Endothelial cell of umbilical vein (primary cell): ENCODE measurements around the gene PPA2. TPM values are rescaled to one million over a fixed set of nuclear protein-coding genes. Genes with fewer than 3 reads are reported as not detected.

ENCODE experiments used
- BruUV-seq: library from RNA; stranded (reverse); fragments of 400-500 nt; replicated peaks from 2 replicates; lab custom pipeline; 2021; lab: Mats Ljungman, UMichigan
- CTCF ChIA-PET: fragments of 300-600, 350-600 bp; sonication (Branson Sonifier 250); formaldehyde crosslinking; loops from one replicate; lab custom pipeline; 2021; ENCODE audit warnings: antibody characterized with exemption, inconsistent platforms; lab: Charles Lee
- POLR2A ChIA-PET: fragments of 300-600, 350-600 bp; sonication (Branson Sonifier 250); formaldehyde crosslinking; loops from one replicate; lab custom pipeline; 2021; ENCODE audit warnings: antibody characterized with exemption, inconsistent platforms; lab: Charles Lee
- DNase-seq: peaks from one replicate; pipeline ENCODE4 v3.0.0-alpha.2; 2011; ENCODE audit warnings: low read depth, low spot score
- FAIRE-seq: peaks from 2 replicates; lab custom pipeline; 2011; peaks lifted over from hg19 to GRCh38; lab: Jason Lieb, UNC
- H2AFZ ChIP-seq: 2 replicates; pipeline ENCODE4 v1.6.0; 2012; ENCODE audit warnings: low read depth, low read length, control low read depth, inconsistent platforms
- H3K27ac ChIP-seq: 2 replicates; pipeline ENCODE4 v1.5.1; 2011; ENCODE audit warnings: low read depth, mild to moderate bottlenecking, control low read depth, low read length, moderate library complexity; ENCODE audit not compliant: insufficient read depth
- H3K27me3 ChIP-seq, 2 experiments: 2 replicates each; pipeline versions ENCODE4 v1.6.0 to v1.6.1; 2011; ENCODE audit warnings: low read length in 2 of 2, mixed read lengths in 1 of 2; ENCODE audit not compliant: control insufficient read depth in 2 of 2, insufficient read depth in 2 of 2
- H3K36me3 ChIP-seq, 2 experiments: 2 replicates in 1 of 2; 3 replicates in 1 of 2; pipeline ENCODE4 v1.5.1; 2011; ENCODE audit warnings: low read length in 2 of 2, mild to moderate bottlenecking in 1 of 2, moderate library complexity in 1 of 2; ENCODE audit not compliant: control insufficient read depth in 2 of 2, insufficient read depth in 2 of 2; ENCODE audit errors: extremely low read depth in 1 of 2
- H3K4me1 ChIP-seq: 3 replicates; pipeline ENCODE4 v1.5.1; 2011; ENCODE audit warnings: mild to moderate bottlenecking, low read length; ENCODE audit not compliant: control insufficient read depth, insufficient read depth; ENCODE audit errors: extremely low read depth
- H3K4me2 ChIP-seq: 2 replicates; pipeline ENCODE4 v1.6.1; 2011; ENCODE audit warnings: low read length, control low read depth, mixed read lengths; ENCODE audit not compliant: insufficient read depth
- H3K4me3 ChIP-seq, 3 experiments: fragments of 200-600 bp in 1 of 3; sonication (generic), shearing (Covaris generic) in 1 of 3; replicated peaks in 1 of 3; 2 replicates each; pipeline ENCODE4 v1.5.1; 2011 to 2016; ENCODE audit warnings: control low read depth in 3 of 3, low read length in 3 of 3, mild to moderate bottlenecking in 2 of 3, inconsistent platforms in 1 of 3, low read depth in 1 of 3, moderate library complexity in 1 of 3; ENCODE audit not compliant: insufficient read depth in 1 of 3
- H3K79me2 ChIP-seq: 2 replicates; pipeline ENCODE4 v1.6.0; 2012; ENCODE audit warnings: low read length, inconsistent platforms; ENCODE audit not compliant: control insufficient read depth, insufficient read depth
- H3K9ac ChIP-seq: replicated peaks from 2 replicates; pipeline ENCODE3; 2011; ENCODE audit warnings: low read length, control low read depth; ENCODE audit not compliant: insufficient read depth; ENCODE audit errors: extremely low read depth
- H3K9me1 ChIP-seq: replicated peaks from 3 replicates; pipeline ENCODE4 v1.6.0; 2011; ENCODE audit warnings: mild to moderate bottlenecking, low read length; ENCODE audit not compliant: control insufficient read depth, insufficient read depth; ENCODE audit errors: extremely low read depth
- H3K9me3 ChIP-seq: replicated peaks from 2 replicates; pipeline ENCODE4 v1.5.1; 2012; ENCODE audit warnings: low read length, inconsistent platforms; ENCODE audit not compliant: control insufficient read depth, insufficient read depth
- H4K20me1 ChIP-seq: replicated peaks from 2 replicates; pipeline ENCODE3; 2011; ENCODE audit warnings: mild to moderate bottlenecking, low read length; ENCODE audit not compliant: control insufficient read depth, insufficient read depth; ENCODE audit errors: extremely low read depth
- CTCF ChIP-seq, 2 donors: IDR thresholded peaks; 1 replicate in 1 of 2; 2 replicates in 1 of 2; pipeline ENCODE4 v1.5.1; 2011; ENCODE audit warnings: low read length in 2 of 2, mild to moderate bottlenecking in 2 of 2, moderate library complexity in 2 of 2, control low read depth in 1 of 2, inconsistent platforms in 1 of 2, low read depth in 1 of 2; ENCODE audit not compliant: insufficient read depth in 1 of 2; ENCODE audit errors: extremely low read depth in 1 of 2
- EZH2 ChIP-seq: IDR thresholded peaks from 2 replicates; pipeline ENCODE4 v1.6.1; 2012; ENCODE audit warnings: borderline replicate concordance, low read depth, mild to moderate bottlenecking, moderate library complexity, low read length, inconsistent platforms; ENCODE audit not compliant: severe bottlenecking
- FOS ChIP-seq: IDR thresholded peaks from 2 replicates; pipeline ENCODE4 v1.6.1; 2011; ENCODE audit warnings: mild to moderate bottlenecking, low read length, moderate library complexity, borderline replicate concordance; ENCODE audit not compliant: insufficient read depth
- GATA2 ChIP-seq: IDR thresholded peaks from 2 replicates; pipeline ENCODE4 v1.7.0; 2011; ENCODE audit warnings: low read depth, mild to moderate bottlenecking, moderate library complexity, mixed read lengths, low read length; ENCODE audit not compliant: insufficient read length, insufficient read depth
- JUN ChIP-seq: IDR thresholded peaks from 2 replicates; pipeline ENCODE4 v1.6.1; 2011; ENCODE audit warnings: borderline replicate concordance, low read depth; ENCODE audit not compliant: insufficient read length, insufficient read depth
- MAX ChIP-seq: IDR thresholded peaks from 2 replicates; pipeline ENCODE4 v1.6.1; 2011; ENCODE audit not compliant: insufficient read depth, insufficient read length
- MYC ChIP-seq: IDR thresholded peaks from one replicate; pipeline ENCODE4 v1.6.1; 2011; ENCODE audit warnings: mild to moderate bottlenecking, low read depth, low read length
- POLR2A ChIP-seq: IDR thresholded peaks from 2 replicates; pipeline ENCODE4 v1.6.1; 2012; ENCODE audit warnings: low read depth, mild to moderate bottlenecking, control low read depth, low read length
- POLR2AphosphoS5 ChIP-seq: IDR thresholded peaks from 2 replicates; pipeline ENCODE4 v1.6.1; 2012; ENCODE audit warnings: low read depth, mild to moderate bottlenecking, control low read depth, low read length, moderate library complexity; ENCODE audit not compliant: insufficient read depth
- dilution Hi-C: fragments of 300-500 bp; cut with MboI; formaldehyde crosslinking; loops from one replicate; pipeline ENCODE4 v1.15.0; 2019; ENCODE audit warnings: low sequenced_read_pairs; ENCODE audit not compliant: extremely low pct_ligation_motif_present
- intact Hi-C: fragments of 100-400 bp; cut with micrococcal nuclease; formaldehyde crosslinking; loops from one replicate; pipeline ENCODE4 v1.10.0; 2022
- polyA plus RNA-seq, 4 experiments: library from polyadenylated mRNA; depleted of rRNA in 3 of 4; stranded (reverse) in 3 of 4; unstranded in 1 of 4; fragments of >200 nt; gene quantifications; 2 replicates each; pipeline versions ENCODE4 v1.2.1 to v1.2.3, GENCODE V29; 2011 to 2012; ENCODE audit warnings: missing spikeins in 1 of 4
- total RNA-seq: library from RNA; stranded (reverse); gene quantifications from 2 replicates; pipeline ENCODE4 v1.2.3, GENCODE V29; 2021

PPA2 gene
- total and polyA plus RNA-seq, 2 donors (not counting 3 experiments of a cell fraction or from before 2014, with no cell fraction given) = 30.4 to 58.7 TPM

GRCh38 chr4:105434940-105435339 lies 38.9 kb downstream of the PPA2 start:
- Histone ChIP-seq H3K4me1 (no peaks in the 10 kb centered on the region), H3K9me3 (no peaks in the 10 kb centered on the region), H2AFZ (no peak overlapping the region), H4K20me1 (no peaks in the 10 kb centered on the region), H3K9ac (no peak overlapping the region), H3K4me2 (no peak overlapping the region), H3K27ac (no peak overlapping the region), H3K79me2 (no peaks in the 10 kb centered on the region), H3K9me1 (no peaks in the 10 kb centered on the region), H3K4me3 (no peak overlapping the region), H3K27me3 (no peaks in the 10 kb centered on the region), H3K36me3 (peaks cover 0 to 2% of the 10 kb centered on the region in 2 experiments)
- intact Hi-C loops (no loop called here), dilution Hi-C loops (no loop called here)
- no peak for TF ChIP-seq POLR2AphosphoS5
- TF ChIP-seq FOS = no peak
- no peak for TF ChIP-seq POLR2A
- TF ChIP-seq JUN = no peak
- no peak for TF ChIP-seq EZH2
- no peak for TF ChIP-seq CTCF (IDR thresholded peaks at IDR 0.05; ENCODE audit: extremely low read depth in 1 of 2, insufficient read depth in 1 of 2, low read depth in 1 of 2, low read length in 2 of 2)
- no peak for TF ChIP-seq MYC
- TF ChIP-seq MAX = no peak
- no peak for TF ChIP-seq GATA2
- CTCF ChIA-PET = interaction anchor here (1.4 kb wide), 1 partner anchor 39 kb away, joined by 4 read pairs; the partner anchor contains the start of gene PPA2
- no peak for FAIRE-seq
- POLR2A ChIA-PET = no interaction called here
- no TSS peak for BruUV-seq
- no peak for DNase-seq
